ENCODE measurements around the gene CSK.

DNA sequence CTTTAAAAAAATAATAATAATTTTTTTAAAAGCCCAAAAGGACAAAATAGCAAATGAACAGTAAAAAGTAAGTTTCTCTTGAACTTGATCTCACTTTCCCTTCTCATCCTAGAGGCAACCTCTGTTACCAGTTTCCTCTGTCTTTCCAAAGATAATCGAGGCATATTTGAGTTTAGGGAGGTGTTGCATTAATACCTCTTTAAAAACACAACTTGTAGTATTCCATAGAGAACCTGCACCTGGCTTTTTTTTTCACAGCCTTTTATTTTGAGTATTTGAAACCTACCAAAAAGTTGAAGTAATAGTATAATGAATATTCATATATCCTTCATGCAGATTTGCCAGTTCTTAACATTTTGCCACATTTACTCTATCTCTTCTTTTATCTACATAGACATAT lies 9.1 kb downstream of the CSK start:
- TF ChIP-seq, protein P1, sequence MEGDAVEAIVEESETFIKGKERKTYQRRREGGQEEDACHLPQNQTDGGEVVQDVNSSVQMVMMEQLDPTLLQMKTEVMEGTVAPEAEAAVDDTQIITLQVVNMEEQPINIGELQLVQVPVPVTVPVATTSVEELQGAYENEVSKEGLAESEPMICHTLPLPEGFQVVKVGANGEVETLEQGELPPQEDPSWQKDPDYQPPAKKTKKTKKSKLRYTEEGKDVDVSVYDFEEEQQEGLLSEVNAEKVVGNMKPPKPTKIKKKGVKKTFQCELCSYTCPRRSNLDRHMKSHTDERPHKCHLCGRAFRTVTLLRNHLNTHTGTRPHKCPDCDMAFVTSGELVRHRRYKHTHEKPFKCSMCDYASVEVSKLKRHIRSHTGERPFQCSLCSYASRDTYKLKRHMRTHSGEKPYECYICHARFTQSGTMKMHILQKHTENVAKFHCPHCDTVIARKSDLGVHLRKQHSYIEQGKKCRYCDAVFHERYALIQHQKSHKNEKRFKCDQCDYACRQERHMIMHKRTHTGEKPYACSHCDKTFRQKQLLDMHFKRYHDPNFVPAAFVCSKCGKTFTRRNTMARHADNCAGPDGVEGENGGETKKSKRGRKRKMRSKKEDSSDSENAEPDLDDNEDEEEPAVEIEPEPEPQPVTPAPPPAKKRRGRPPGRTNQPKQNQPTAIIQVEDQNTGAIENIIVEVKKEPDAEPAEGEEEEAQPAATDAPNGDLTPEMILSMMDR (IDR thresholded peaks at IDR 0.05; ENCODE audit: low read depth, low read length, missing input control): no peak
- TF ChIP-seq SP1 (IDR thresholded peaks at IDR 0.05): no peak
